B cell (primary cell): Measurements from ENCODE around the gene OAT.

Source experiments
- EZH2 ChIP-seq: IDR thresholded peaks from 2 replicates; pipeline ENCODE4 v1.6.1; 2012; ENCODE audit warnings: borderline replicate concordance, low read depth, mild to moderate bottlenecking, moderate library complexity, low read length; ENCODE audit not compliant: insufficient read depth, poor library complexity, severe bottlenecking
- TF ChIP-seq, protein P1 (sequence below): fragments of 200-600 bp; IDR thresholded peaks from one replicate; pipeline ENCODE4 v1.8.0; 2022; ENCODE audit warnings: antibody characterized with exemption, mild to moderate bottlenecking

DNA sequence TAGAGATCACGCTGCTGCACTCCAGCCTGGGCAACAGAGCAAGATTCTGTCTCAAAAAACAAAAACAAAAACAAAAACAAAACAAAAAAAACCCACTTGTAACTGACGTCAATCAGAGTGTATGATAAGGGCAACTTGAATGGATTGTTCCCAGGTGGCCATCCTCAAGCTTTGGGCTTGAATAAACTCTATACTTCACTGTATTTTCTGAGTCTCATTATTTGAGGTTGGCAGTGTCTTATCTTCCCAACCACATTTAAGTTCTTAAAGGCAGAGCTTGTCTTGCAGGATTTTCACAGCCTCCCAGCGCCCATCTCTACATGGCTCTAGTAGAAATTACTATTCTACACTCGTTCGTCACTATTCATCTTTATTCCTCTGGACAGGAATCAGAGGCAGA, 5.1 kb upstream of the OAT start:
- TF ChIP-seq, protein P1, sequence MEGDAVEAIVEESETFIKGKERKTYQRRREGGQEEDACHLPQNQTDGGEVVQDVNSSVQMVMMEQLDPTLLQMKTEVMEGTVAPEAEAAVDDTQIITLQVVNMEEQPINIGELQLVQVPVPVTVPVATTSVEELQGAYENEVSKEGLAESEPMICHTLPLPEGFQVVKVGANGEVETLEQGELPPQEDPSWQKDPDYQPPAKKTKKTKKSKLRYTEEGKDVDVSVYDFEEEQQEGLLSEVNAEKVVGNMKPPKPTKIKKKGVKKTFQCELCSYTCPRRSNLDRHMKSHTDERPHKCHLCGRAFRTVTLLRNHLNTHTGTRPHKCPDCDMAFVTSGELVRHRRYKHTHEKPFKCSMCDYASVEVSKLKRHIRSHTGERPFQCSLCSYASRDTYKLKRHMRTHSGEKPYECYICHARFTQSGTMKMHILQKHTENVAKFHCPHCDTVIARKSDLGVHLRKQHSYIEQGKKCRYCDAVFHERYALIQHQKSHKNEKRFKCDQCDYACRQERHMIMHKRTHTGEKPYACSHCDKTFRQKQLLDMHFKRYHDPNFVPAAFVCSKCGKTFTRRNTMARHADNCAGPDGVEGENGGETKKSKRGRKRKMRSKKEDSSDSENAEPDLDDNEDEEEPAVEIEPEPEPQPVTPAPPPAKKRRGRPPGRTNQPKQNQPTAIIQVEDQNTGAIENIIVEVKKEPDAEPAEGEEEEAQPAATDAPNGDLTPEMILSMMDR = no peak
- no peak for TF ChIP-seq EZH2
